WTC11 (cell line): Measurements from ENCODE around the gene ZNF808.

Experiments
- JUN ChIP-seq: sonication (generic); formaldehyde crosslinking; IDR thresholded peaks from 2 replicates; pipeline ENCODE4 v1.8.0; 2023; ENCODE audit warnings: mild to moderate bottlenecking, missing genetic modification reagents
- USF2 ChIP-seq: sonication (generic); formaldehyde crosslinking; IDR thresholded peaks from 2 replicates; pipeline ENCODE4 v1.8.1; 2023; ENCODE audit warnings: mild to moderate bottlenecking, missing genetic modification reagents, moderate library complexity
- ZBTB21 ChIP-seq: sonication (generic); formaldehyde crosslinking; IDR thresholded peaks from 2 replicates; pipeline ENCODE4 v1.8.1; 2023; ENCODE audit warnings: mild to moderate bottlenecking, missing genetic modification reagents, borderline replicate concordance
- ZNF263 ChIP-seq: sonication (generic); formaldehyde crosslinking; IDR thresholded peaks from 2 replicates; pipeline ENCODE4 v1.8.1; 2022; ENCODE audit warnings: low read depth, mild to moderate bottlenecking, moderate library complexity, missing genetic modification reagents
- ZNF317 ChIP-seq: sonication (generic); formaldehyde crosslinking; IDR thresholded peaks from 2 replicates; pipeline ENCODE4 v1.8.1; 2023; ENCODE audit warnings: low read depth, mild to moderate bottlenecking, moderate library complexity, missing genetic modification reagents, borderline replicate concordance
- TF ChIP-seq, protein P1 (sequence below): fragments of 200-600 bp; IDR thresholded peaks from 2 replicates; pipeline ENCODE4 v1.8.0; 2022; ENCODE audit warnings: antibody characterized with exemption

- TF ChIP-seq, protein P1, sequence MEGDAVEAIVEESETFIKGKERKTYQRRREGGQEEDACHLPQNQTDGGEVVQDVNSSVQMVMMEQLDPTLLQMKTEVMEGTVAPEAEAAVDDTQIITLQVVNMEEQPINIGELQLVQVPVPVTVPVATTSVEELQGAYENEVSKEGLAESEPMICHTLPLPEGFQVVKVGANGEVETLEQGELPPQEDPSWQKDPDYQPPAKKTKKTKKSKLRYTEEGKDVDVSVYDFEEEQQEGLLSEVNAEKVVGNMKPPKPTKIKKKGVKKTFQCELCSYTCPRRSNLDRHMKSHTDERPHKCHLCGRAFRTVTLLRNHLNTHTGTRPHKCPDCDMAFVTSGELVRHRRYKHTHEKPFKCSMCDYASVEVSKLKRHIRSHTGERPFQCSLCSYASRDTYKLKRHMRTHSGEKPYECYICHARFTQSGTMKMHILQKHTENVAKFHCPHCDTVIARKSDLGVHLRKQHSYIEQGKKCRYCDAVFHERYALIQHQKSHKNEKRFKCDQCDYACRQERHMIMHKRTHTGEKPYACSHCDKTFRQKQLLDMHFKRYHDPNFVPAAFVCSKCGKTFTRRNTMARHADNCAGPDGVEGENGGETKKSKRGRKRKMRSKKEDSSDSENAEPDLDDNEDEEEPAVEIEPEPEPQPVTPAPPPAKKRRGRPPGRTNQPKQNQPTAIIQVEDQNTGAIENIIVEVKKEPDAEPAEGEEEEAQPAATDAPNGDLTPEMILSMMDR: no peak
- no peak for TF ChIP-seq ZNF317 (CRISPR knock-in tag)
- TF ChIP-seq ZBTB21 (CRISPR knock-in tag): no peak
- no peak for TF ChIP-seq JUN (CRISPR knock-in tag)
- TF ChIP-seq ZNF263 (CRISPR knock-in tag): no peak
- TF ChIP-seq USF2: no peak
Measured at GRCh38 chr19:52516191-52516590, 11.3 kb upstream of the ZNF808 start.
